Skeletal muscle satellite cell (primary cell): ENCODE results near the gene RPS21.

ENCODE experiments used
- H3K27me3 ChIP-seq: 2 replicates; pipeline ENCODE4 v1.7.0; 2013; ENCODE audit warnings: low read length; ENCODE audit not compliant: control insufficient read depth, insufficient read depth
- H3K36me3 ChIP-seq: 2 replicates; pipeline ENCODE4 v1.7.0; 2013; ENCODE audit warnings: mild to moderate bottlenecking, control low read depth, low read length; ENCODE audit not compliant: insufficient read depth
- H3K4me1 ChIP-seq: 2 replicates; pipeline ENCODE4 v1.7.0; 2013; ENCODE audit warnings: low read length; ENCODE audit not compliant: control insufficient read depth, insufficient read depth
- H3K4me2 ChIP-seq: 2 replicates; pipeline ENCODE4 v1.7.0; 2013; ENCODE audit warnings: mild to moderate bottlenecking, low read length
- H3K4me3 ChIP-seq: 2 replicates; pipeline ENCODE4 v1.7.0; 2013; ENCODE audit warnings: low read length
- H3K9ac ChIP-seq: 2 replicates; pipeline ENCODE4 v1.7.0; 2013; ENCODE audit warnings: mild to moderate bottlenecking, low read depth, low read length, moderate library complexity
- H3K9me3 ChIP-seq: replicated peaks from 2 replicates; pipeline ENCODE4 v1.7.0; 2013; ENCODE audit warnings: mild to moderate bottlenecking, control low read depth, low read length

The RPS21 gene

DNA sequence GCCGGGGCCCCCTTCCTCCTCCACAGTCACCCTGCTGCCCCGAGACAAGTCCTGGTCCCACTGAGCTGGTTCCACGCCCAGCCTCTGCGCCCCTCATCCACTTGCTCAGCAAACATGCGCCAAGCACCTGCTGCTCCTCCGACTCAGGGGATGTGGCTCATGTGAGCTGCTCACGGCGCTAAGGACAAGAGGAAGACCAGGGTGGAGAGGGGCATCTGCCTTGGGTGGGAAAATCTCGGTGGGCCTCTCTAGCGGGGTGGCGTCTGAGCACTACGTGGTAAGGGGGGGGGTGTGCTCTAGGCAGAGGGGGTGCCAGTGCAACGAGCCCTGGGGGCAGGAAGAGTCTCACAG, 24.3 kb upstream of the RPS21 start:
- H3K4me3 ChIP-seq: no peak overlapping the region
- H3K4me2 ChIP-seq: no peak overlapping the region
- peaks cover 56% of the 10 kb centered on the region for H3K4me1 ChIP-seq
- H3K36me3 ChIP-seq: no peaks in the 10 kb centered on the region
- H3K9ac ChIP-seq: no peak overlapping the region
- no peaks in the 10 kb centered on the region for H3K27me3 ChIP-seq
- H3K9me3 ChIP-seq: no peaks in the 10 kb centered on the region

DNA sequence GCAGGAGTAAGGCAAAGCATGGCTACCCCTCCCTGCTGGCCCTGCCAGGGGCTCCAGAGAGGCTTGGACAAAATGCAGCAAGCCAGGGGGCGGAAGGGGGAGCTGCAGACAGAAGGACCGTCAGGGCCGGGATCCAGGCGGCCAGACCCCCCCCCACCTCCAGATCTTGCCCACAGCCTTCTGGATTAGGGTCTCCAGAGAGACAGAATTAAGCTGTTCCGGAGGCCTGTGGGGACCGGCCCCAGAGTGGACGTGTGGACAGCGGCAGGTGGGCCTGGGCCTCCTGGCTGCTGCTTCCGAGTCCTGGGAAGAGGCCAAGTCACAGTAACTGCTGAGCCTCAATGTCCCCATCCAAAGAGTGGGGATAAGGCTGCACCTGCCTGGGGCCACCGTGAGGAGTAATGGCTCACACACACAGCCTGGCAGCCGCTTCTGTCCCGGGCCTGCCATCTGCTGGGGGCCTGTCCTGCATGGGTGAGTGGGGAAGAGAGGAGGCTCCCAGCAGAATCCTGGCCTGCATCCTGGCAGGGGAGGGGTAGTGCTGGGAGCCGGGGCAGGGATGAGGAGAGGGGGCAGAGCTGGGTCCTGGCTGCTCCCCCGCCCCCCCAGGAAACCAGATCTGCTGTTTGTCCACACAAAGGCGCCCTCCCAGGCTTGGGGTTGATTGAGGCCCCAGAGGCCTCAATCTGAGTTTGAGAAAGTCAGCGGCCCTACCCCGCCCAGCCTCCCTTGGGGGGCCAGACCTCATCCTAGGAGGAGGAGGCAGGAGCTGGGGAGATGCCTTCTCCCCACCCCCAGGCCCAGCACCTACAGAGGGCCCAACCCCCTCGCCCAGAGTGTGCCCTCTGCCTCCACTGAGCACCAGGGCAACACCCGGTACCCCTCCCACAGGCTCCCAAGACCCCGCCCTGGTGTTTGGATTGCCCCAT, 23.6 kb upstream of the RPS21 start:
- Histone ChIP-seq H3K4me2 (no peak overlapping the region), H3K4me3 (no peak overlapping the region), H3K9me3 (no peaks in the 10 kb centered on the region), H3K36me3 (no peaks in the 10 kb centered on the region), H3K27me3 (no peaks in the 10 kb centered on the region), H3K4me1 (peaks cover 56% of the 10 kb centered on the region), H3K9ac (no peak overlapping the region)

DNA sequence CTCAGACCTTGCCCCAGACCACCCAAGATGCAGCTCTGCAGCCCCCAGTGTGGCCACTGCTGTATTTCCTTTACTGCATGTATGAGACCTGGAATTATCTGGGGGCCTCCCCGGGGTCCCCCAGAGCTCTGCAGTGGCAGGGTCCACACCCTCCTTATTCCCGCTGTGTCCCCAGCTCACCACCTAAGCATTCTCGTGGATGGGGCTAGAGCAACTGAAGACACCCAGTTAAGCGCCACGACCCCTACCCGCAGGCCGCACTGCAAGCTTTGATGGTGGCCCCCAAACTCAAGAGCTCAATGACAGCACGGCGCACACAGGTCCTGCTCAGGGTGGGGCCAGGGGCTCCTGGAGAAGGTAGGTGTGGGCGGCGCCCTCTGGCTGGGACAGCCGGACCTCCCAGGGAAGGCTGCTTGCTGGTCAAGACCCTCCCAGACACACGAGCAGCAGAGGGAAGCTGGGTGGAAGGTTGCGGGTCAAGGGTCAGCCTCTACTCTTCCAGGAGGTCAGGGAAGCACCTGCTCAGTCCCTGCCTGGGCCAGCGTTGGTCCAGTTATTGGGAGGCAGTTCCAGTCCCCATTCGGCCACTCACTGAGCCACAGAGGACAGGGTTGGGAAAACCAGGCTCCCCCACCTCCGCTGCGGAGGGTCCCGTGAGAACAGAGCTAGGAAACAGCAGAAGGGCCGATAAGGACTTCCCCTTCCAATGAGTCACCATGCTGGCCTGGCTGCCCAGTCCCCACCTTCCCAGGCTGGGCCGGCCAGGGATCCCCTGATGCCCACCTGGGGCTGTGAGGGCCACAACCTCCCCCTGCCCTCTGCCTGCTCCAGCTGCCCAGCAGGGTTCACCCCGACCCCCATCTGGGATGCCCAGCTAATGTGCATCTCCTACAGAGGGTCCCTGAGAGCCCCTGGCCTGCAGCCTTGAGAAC, 22.7 kb upstream of the RPS21 start:
- Histone ChIP-seq H3K4me2 (peak overlapping the region; percentile 88), H3K9ac (no peak overlapping the region), H3K36me3 (no peaks in the 10 kb centered on the region), H3K9me3 (no peaks in the 10 kb centered on the region), H3K4me3 (peak overlapping the region; percentile 75), H3K4me1 (peaks cover 55% of the 10 kb centered on the region), H3K27me3 (no peaks in the 10 kb centered on the region)

DNA sequence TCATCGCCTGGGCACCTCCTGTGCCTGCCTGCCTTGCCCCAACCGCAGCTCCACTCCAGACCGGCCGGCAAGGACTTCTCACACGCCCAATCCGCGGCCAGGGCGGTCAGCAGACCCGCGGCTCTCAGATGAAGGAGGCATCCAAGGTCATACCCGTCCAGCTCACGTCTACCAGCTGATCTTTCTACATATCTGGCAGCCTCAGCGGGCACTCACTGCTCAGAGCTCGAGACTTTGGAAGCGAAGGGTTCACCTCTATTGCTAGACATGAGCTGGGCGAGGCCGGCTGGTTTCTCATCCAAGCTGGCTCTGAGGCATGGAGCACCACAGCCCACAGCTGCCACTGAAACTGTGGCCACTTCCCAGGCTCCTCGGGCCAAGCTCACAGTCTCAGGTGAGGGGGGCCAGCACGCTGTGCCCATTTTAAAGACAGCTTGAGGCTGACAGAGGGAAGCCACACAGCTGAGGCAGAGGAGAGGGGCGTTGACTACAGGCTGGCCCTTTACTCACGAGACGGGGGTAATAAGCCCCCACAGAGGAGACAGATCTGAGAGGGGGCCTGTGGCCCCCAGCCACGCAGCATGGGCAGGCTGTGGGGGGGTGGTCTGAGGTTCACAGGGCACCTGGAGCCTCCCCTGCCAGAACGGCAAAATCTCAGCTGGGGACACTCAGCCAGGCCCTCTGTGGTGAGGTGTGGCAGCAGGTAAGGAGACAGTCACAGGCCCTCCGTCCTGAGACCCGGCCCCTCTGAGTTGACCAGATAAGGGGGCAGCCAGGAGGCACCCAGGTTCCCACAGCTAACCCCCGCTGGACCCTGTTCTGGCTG, 21.8 kb upstream of the RPS21 start:
- H3K4me1 ChIP-seq: peaks cover 55% of the 10 kb centered on the region
- no peaks in the 10 kb centered on the region for H3K9me3 ChIP-seq
- no peaks in the 10 kb centered on the region for H3K36me3 ChIP-seq
- peak overlapping the region; percentile 88 for H3K4me2 ChIP-seq
- H3K27me3 ChIP-seq: no peaks in the 10 kb centered on the region
- H3K4me3 ChIP-seq: peak overlapping the region; percentile 75
- H3K9ac ChIP-seq: peak overlapping the region; percentile 11

DNA sequence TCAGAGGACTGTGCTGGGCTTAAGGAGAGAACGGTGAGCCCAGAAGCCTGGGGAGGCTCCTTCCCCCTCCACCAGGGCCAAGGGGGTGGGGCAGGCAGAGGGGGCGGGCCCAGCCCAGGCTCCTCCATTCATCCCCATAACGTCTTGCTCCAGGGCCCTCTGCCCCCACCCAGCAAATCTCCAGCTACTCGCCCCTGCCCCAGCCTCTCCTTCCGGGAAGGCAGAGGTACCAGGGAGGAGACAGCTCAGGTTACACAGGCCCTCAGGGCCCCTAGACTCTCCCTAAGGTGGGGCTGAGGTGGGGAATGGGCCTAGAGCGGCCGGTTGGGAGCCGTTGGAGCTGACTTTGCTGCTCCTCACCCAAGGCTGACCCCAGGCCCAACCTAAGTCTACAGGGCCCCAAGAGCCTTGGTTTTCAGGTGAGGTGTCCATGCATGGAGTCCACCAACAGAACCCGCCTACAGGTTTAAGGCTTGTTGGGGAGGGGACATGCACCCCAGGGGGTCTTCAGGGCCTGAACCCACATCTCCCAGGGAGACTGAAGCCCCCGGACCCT, 21.0 kb upstream of the RPS21 start:
- peak overlapping the region; percentile 88 for H3K4me2 ChIP-seq
- H3K4me1 ChIP-seq: peaks cover 59% of the 10 kb centered on the region
- H3K9me3 ChIP-seq: no peaks in the 10 kb centered on the region
- H3K36me3 ChIP-seq: no peaks in the 10 kb centered on the region
- peak overlapping the region; percentile 75 for H3K4me3 ChIP-seq
- H3K9ac ChIP-seq: peak overlapping the region; percentile 71
- H3K27me3 ChIP-seq: no peaks in the 10 kb centered on the region

DNA sequence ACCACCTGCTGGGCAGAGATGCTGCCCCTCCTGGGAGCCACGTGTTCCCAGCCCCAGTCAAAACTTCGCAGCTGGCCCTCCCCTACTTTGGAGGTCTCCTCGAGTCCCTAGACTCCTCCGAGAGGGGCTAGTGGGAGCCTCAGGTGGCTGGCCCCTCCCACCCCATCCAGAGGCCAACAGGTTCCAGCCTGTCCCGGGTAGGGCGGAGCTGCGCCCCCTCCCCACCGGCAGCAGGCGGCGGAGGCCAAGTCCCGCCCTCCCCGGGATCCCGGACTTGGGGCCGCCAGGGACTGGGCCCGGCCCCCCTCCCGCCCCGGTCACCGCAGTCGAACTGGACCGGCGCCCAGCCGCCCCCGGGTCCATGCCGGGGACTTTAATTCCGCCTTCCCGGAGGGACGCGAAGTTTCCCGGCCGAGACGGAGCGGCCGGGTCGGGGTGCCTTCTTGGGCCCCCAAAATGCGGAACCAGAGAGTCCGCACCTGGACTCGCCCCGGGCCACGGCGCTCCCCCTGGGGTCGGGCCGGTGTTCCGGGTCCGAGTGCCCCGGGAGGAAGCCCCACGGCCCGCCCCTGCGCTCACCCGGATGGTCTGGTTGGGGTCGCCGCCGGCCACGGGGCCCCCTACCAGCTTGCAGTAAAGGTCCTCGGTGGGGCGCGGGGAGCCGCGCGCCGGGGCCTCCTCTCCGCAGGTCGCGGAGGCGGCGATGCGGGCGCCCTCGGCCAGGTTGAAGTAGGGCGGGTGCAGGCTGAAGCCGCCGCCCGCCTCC, 20.4 kb upstream of the RPS21 start:
- no peaks in the 10 kb centered on the region for H3K9me3 ChIP-seq
- H3K36me3 ChIP-seq: no peaks in the 10 kb centered on the region
- no peaks in the 10 kb centered on the region for H3K27me3 ChIP-seq
- H3K4me3 ChIP-seq: peak overlapping the region; percentile 75
- H3K4me1 ChIP-seq: peaks cover 60% of the 10 kb centered on the region
- peak overlapping the region; percentile 71 for H3K9ac ChIP-seq
- H3K4me2 ChIP-seq: peak overlapping the region; percentile 88

DNA sequence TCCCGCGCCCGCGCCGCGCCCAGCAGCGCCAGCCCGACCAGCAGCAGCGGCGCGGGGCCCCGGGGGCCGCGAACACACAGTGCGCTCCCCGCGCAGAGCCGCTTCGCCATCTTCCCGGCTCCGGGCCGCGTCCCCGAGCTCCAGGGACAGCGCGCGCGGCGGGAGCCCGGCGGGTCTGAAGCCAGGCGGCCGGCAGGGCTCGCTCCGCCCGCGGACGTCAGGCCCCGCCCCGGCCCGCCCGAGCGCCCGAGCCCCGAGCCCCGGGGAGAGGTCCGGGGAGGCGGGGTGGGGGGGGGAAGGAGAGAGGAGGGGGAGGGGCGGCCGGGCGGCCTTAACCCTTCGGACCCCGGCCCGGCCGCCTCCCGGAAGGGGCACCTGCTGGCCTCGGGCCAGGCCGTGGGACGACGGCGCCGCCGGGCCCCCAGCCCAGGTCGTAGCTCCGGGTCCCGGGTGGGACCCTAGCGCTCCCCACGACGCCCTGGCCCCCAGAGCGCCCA, 19.7 kb upstream of the RPS21 start, which contains the start of gene LAMA5:
Gene LAMA5, minus strand, starts transcription at position 177 of the 497 bp plus-strand sequence. Its CDS starts 67 bp downstream, at position 110.
- H3K9ac ChIP-seq: peak within 1 kb of the TSS; percentile 71
- peak within 1 kb of the TSS; percentile 88 for H3K4me2 ChIP-seq
- no peaks in the 10 kb centered on the region for H3K9me3 ChIP-seq
- H3K27me3 ChIP-seq: no peaks in the 10 kb centered on the region
- no peaks in the 10 kb centered on the region for H3K36me3 ChIP-seq
- H3K4me1 ChIP-seq: peaks cover 60% of the 10 kb centered on the region
- peak within 1 kb of the TSS; percentile 75 for H3K4me3 ChIP-seq

DNA sequence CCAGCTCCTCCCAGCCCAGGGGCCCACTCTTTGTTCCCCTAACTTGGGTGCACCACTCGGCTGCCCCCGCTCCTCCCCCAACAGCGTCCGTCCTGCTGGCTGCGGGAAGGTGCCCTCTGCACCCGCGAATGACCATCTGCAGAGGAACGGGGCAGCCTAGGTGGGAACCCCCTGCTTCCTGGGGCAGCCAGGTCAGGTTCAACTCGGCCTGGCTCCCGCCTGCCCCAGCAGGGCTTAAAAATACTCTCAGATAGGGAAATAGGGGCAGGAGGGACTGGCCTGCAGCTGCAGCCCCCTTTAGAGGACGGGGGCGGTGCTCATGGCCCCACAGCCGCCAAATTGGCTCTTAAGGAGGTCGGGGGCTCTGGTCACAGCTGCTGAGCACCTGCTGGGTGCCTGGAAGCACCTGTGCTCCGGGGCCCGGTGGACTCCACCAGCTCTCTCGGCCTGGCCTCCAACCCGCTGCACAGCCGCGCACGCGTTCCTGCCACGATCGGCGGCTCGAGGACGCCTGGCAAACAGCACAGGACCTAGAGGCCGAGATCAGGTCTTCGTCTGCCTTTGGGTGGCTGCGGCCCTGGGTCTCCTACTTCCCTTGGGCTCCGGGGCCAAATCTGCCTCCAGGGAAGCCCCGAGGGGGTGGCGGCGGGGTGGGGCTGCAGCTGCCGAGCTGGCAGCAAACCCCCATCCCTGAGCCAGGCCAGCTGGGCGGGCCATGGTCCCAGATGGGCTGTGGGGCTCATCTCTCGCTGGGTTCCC, 19.1 kb upstream of the RPS21 start:
- no peaks in the 10 kb centered on the region for H3K9me3 ChIP-seq
- no peaks in the 10 kb centered on the region for H3K27me3 ChIP-seq
- H3K36me3 ChIP-seq: no peaks in the 10 kb centered on the region
- peak overlapping the region; percentile 53 for H3K4me3 ChIP-seq
- H3K4me1 ChIP-seq: peaks cover 60% of the 10 kb centered on the region
- H3K9ac ChIP-seq: no peak overlapping the region
- H3K4me2 ChIP-seq: peak overlapping the region; percentile 69

DNA sequence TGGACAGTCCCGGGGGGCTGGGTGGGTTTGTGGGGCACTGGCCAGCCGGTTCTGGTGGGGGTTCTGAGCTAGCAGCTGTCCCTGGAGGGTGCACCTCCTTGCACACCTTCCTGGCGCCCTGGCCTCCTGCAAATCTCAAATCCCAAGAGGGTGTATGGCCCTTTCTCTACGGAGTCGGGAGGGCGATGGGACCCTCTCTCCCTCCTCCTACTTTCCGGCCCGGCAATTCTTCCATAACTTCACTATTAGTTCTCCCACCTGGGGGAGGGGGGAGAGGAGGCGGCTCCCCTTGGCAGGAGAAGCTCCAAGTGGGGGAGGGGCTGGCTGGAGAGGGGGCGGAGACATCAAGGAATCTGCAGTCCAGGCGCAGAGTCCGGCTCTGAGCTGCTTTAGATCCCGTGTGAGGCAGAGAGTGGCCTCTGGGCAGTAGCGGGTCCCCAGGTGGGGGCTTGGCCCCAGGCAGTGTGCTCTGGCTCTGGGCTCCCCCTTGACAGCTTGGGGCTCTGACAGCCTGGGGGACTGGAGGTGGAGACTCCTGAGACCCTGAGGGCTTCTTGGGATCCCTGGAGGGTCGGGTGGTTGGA, 18.4 kb upstream of the RPS21 start:
- no peaks in the 10 kb centered on the region for H3K36me3 ChIP-seq
- H3K9ac ChIP-seq: no peak overlapping the region
- H3K4me1 ChIP-seq: peaks cover 60% of the 10 kb centered on the region
- H3K9me3 ChIP-seq: no peaks in the 10 kb centered on the region
- H3K4me3 ChIP-seq: peak overlapping the region; percentile 41
- peak overlapping the region; percentile 69 for H3K4me2 ChIP-seq
- no peaks in the 10 kb centered on the region for H3K27me3 ChIP-seq
